Neural cell (in vitro differentiated cells): Measurements from ENCODE around the gene KRT80.

ENCODE experiments used
- EP300 ChIP-seq: fragments of 450-650 bp; conservative IDR thresholded peaks from 2 replicates; pipeline ENCODE4 v1.6.1; 2014; ENCODE audit warnings: antibody characterized with exemption, mild to moderate bottlenecking, moderate library complexity; ENCODE audit not compliant: poor library complexity, severe bottlenecking
- EZH2 ChIP-seq: fragments of 200-600, 300-800 bp; shearing (Covaris generic), sonication (generic); IDR thresholded peaks from 2 replicates; pipeline ENCODE4 v1.6.1; 2014; ENCODE audit warnings: antibody characterized with exemption, low read length, borderline replicate concordance, mild to moderate bottlenecking; ENCODE audit not compliant: insufficient read depth, poor library complexity, severe bottlenecking
- RAD21 ChIP-seq: fragments of 450-650 bp; conservative IDR thresholded peaks from 2 replicates; pipeline ENCODE4 v1.6.1; 2014; ENCODE audit warnings: antibody characterized with exemption, mild to moderate bottlenecking, moderate library complexity
- TAF1 ChIP-seq: IDR thresholded peaks from 2 replicates; pipeline ENCODE4 v1.6.1; 2012; ENCODE audit warnings: low read depth
- TF ChIP-seq, protein P1 (sequence below): fragments of 450-650 bp; IDR thresholded peaks from 2 replicates; pipeline ENCODE4 v1.5.1; 2014; ENCODE audit warnings: antibody characterized with exemption, mild to moderate bottlenecking, moderate library complexity; ENCODE audit not compliant: poor library complexity, severe bottlenecking

DNA sequence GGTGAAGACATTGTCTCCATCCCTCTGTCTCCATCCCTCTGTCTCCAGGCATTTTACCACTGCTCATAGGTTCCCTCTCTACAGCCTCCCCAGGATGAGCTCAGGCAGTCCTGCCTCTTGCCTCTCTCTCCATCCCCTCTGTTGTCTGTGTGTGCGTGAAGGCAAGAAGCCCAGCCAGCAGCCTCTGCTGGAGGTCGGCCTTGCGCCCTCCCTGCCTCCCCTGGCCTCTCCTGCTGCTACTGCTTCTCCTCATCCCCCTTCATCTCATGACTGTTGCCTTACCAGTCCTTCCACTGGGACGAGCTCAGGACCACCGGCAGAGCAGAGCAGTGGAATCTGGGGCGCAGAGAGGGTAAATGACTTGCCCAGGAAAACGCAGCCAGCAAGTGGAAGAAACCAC, 3.2 kb downstream of the KRT80 start:
- TF ChIP-seq, protein P1, sequence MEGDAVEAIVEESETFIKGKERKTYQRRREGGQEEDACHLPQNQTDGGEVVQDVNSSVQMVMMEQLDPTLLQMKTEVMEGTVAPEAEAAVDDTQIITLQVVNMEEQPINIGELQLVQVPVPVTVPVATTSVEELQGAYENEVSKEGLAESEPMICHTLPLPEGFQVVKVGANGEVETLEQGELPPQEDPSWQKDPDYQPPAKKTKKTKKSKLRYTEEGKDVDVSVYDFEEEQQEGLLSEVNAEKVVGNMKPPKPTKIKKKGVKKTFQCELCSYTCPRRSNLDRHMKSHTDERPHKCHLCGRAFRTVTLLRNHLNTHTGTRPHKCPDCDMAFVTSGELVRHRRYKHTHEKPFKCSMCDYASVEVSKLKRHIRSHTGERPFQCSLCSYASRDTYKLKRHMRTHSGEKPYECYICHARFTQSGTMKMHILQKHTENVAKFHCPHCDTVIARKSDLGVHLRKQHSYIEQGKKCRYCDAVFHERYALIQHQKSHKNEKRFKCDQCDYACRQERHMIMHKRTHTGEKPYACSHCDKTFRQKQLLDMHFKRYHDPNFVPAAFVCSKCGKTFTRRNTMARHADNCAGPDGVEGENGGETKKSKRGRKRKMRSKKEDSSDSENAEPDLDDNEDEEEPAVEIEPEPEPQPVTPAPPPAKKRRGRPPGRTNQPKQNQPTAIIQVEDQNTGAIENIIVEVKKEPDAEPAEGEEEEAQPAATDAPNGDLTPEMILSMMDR: no peak
- TF ChIP-seq EP300 (no peak), TAF1 (no peak), EZH2 (no peak), RAD21 (no peak)
